MM.1S (cell line): Measurements from ENCODE around the gene SNX15.
"Not testable (repeated sequence)": the region's sequence is repeated elsewhere in the genome, so short reads cannot be mapped to it uniquely, and the experiment has no call there.

Experiments
- DNase-seq: peaks from one replicate; pipeline ENCODE4 v3.0.0-alpha.2; 2015
- H2AFZ ChIP-seq: fragments of 300-600 bp; sonication (generic); 2 replicates; pipeline ENCODE4 v1.6.0; 2016; ENCODE audit warnings: antibody characterized with exemption, low read length
- H3F3A ChIP-seq: fragments of 300-600 bp; sonication (generic); 2 replicates; pipeline ENCODE4 v1.6.1; 2016; ENCODE audit warnings: mild to moderate bottlenecking, antibody characterized with exemption, low read length, moderate library complexity, mixed read lengths; ENCODE audit not compliant: insufficient read depth
- H3K27ac ChIP-seq: fragments of 300-600 bp; sonication (generic); 2 replicates; pipeline ENCODE4 v1.5.1; 2016; ENCODE audit warnings: mild to moderate bottlenecking, low read length
- H3K27me3 ChIP-seq: fragments of 300-600 bp; sonication (generic); replicated peaks from 2 replicates; pipeline ENCODE4 v1.6.0; 2016; ENCODE audit warnings: low read length; ENCODE audit not compliant: insufficient read depth
- H3K36me3 ChIP-seq: fragments of 300-600 bp; sonication (generic); replicated peaks from 2 replicates; pipeline ENCODE4 v1.6.1; 2016; ENCODE audit warnings: mild to moderate bottlenecking, low read length, mixed read lengths; ENCODE audit not compliant: insufficient read depth
- H3K4me1 ChIP-seq: fragments of 300-600 bp; sonication (generic); 2 replicates; pipeline ENCODE4 v1.6.1; 2016; ENCODE audit warnings: low read length, mixed read lengths
- H3K4me2 ChIP-seq: fragments of 300-600 bp; sonication (generic); 2 replicates; pipeline ENCODE4 v1.6.0; 2016; ENCODE audit warnings: low read depth, low read length
- H3K4me3 ChIP-seq: fragments of 300-600 bp; sonication (generic); 2 replicates; pipeline ENCODE4 v1.5.1; 2016; ENCODE audit warnings: low read length, mixed read lengths
- H3K79me2 ChIP-seq: fragments of 300-600 bp; sonication (generic); 2 replicates; pipeline ENCODE4 v1.6.1; 2016; ENCODE audit warnings: mixed run types, low read length, mixed read lengths
- H3K9ac ChIP-seq: fragments of 300-600 bp; sonication (generic); 2 replicates; pipeline ENCODE4 v1.6.1; 2016; ENCODE audit warnings: low read length, mixed read lengths
- H3K9me2 ChIP-seq: fragments of 300-600 bp; sonication (generic); replicated peaks from 2 replicates; pipeline ENCODE4 v1.6.1; 2016; ENCODE audit warnings: mild to moderate bottlenecking, low read length, mixed read lengths; ENCODE audit not compliant: insufficient read depth
- H3K9me3 ChIP-seq: fragments of 300-600 bp; sonication (generic); replicated peaks from 2 replicates; pipeline ENCODE4 v1.6.1; 2016; ENCODE audit warnings: mild to moderate bottlenecking, low read length, mixed read lengths; ENCODE audit not compliant: insufficient read depth
- H4K20me1 ChIP-seq: fragments of 300-600 bp; sonication (generic); 2 replicates; pipeline ENCODE4 v1.6.1; 2016; ENCODE audit warnings: mild to moderate bottlenecking, low read length, moderate library complexity, mixed read lengths; ENCODE audit not compliant: insufficient read depth
- EZH2 ChIP-seq: fragments of 300-600 bp; sonication (generic); optimal IDR thresholded peaks from 2 replicates; pipeline ENCODE3; 2017; ENCODE audit warnings: low read depth, mild to moderate bottlenecking, antibody characterized with exemption, low read length, mixed read lengths
- EZH2phosphoT487 ChIP-seq: fragments of 300-600 bp; sonication (generic); IDR thresholded peaks from 2 replicates; pipeline ENCODE4 v1.6.1; 2018; ENCODE audit warnings: antibody characterized with exemption, low read length
- TF ChIP-seq, protein P1 (sequence below): fragments of 300-600 bp; sonication (generic); IDR thresholded peaks from 2 replicates; pipeline ENCODE4 v1.5.1; 2016; ENCODE audit warnings: antibody characterized with exemption, low read length, mixed read lengths

SNX15 gene, protein sequence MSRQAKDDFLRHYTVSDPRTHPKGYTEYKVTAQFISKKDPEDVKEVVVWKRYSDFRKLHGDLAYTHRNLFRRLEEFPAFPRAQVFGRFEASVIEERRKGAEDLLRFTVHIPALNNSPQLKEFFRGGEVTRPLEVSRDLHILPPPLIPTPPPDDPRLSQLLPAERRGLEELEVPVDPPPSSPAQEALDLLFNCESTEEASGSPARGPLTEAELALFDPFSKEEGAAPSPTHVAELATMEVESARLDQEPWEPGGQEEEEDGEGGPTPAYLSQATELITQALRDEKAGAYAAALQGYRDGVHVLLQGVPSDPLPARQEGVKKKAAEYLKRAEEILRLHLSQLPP

DNA sequence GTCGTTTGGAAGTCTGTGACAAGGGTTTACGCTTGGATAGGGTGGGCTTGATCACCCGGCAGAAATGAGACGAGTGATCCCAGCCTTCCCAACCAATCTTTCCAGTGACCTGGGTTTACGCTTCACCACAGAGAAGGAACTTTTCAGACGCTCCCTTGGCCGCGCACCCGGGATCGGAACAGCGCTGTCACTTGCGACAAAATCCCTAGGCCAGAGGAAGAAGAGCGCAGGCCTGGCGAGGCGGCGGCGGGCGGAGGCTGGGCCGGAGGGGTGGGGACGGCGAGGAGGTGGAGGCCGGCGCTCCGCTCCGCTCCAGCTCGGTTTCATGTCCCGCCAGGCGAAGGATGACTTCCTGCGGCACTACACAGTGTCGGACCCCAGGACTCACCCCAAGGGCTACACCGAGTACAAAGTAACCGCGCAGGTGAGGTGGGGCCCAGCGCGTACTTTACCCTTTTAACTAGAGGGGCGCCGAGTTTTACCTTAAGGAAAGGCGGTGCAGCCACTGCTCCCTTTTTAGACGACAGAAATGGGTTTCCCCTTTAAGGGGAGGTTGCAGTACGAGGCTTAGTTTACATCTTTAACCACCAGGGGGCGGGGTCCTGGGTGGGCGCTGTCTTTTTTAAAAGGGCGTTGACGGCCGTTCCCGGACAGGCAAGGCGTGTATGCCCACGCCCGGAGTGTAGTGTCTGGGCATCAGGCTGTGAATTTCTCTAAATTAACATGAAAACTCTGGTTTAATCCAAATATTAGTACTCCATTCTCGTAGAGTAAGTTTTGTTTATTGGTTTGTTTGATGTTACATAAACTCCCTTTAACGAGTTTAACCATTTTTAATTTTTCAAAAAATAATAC, at the start of gene SNX15:
Gene SNX15 (plus strand): TSS at position 227 of the 855 bp plus-strand sequence. CDS start 99 bp downstream, at position 326.
- Histone ChIP-seq H3K79me2 (peaks cover 8% of the 10 kb centered on the region), H3F3A (no peaks in the 10 kb centered on the region), H3K9me2 (no peaks in the 10 kb centered on the region), H3K36me3 (no peaks in the 10 kb centered on the region), H2AFZ (peak within 1 kb of the TSS; percentile 93), H3K9ac (peak within 1 kb of the TSS; percentile 71), H3K4me3 (peak within 1 kb of the TSS; percentile 70), H3K27me3 (no peaks in the 10 kb centered on the region), H4K20me1 (no peaks in the 10 kb centered on the region), H3K4me2 (peak within 1 kb of the TSS; percentile 82), H3K27ac (peak within 1 kb of the TSS; percentile 74; the same call in 1 of the 2 replicates), H3K4me1 (peaks cover 10% of the 10 kb centered on the region; the same call in 1 of the 2 replicates), H3K9me3 (no peaks in the 10 kb centered on the region)
- TF ChIP-seq, protein P1, sequence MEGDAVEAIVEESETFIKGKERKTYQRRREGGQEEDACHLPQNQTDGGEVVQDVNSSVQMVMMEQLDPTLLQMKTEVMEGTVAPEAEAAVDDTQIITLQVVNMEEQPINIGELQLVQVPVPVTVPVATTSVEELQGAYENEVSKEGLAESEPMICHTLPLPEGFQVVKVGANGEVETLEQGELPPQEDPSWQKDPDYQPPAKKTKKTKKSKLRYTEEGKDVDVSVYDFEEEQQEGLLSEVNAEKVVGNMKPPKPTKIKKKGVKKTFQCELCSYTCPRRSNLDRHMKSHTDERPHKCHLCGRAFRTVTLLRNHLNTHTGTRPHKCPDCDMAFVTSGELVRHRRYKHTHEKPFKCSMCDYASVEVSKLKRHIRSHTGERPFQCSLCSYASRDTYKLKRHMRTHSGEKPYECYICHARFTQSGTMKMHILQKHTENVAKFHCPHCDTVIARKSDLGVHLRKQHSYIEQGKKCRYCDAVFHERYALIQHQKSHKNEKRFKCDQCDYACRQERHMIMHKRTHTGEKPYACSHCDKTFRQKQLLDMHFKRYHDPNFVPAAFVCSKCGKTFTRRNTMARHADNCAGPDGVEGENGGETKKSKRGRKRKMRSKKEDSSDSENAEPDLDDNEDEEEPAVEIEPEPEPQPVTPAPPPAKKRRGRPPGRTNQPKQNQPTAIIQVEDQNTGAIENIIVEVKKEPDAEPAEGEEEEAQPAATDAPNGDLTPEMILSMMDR = peak; percentile 44
- TF ChIP-seq EZH2phosphoT487 (no peak), EZH2 (no peak)
- DNase-seq = peak; percentile 97

DNA sequence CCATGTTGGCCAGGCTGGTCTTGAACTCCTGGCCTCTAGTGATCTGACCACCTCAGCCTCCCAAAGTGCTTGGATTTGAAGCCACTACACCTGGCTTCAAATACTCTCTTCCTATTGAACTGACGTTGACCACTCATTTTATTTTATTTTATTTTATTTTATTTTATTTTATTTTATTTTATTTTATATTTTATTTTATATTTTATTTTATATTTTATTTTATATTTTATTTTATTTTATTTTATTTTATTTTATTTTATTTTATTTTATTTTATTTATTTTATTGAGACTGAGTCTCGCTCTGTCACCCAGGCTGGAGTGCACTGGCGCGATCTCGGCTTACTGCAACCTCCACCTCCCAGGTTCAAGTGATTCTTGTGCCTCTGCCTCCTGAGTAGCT, 43.9 kb upstream of the SNX15 start:
- not testable (repeated sequence) for H4K20me1 ChIP-seq, H3K36me3 ChIP-seq, H3K9me3 ChIP-seq, H3K9ac ChIP-seq, H3K9me2 ChIP-seq, H3K27ac ChIP-seq, H3K4me2 ChIP-seq, H3F3A ChIP-seq, H3K79me2 ChIP-seq, DNase-seq, H3K4me1 ChIP-seq, H2AFZ ChIP-seq, H3K4me3 ChIP-seq
- peaks cover 17% of the 10 kb centered on the region for H3K27me3 ChIP-seq

DNA sequence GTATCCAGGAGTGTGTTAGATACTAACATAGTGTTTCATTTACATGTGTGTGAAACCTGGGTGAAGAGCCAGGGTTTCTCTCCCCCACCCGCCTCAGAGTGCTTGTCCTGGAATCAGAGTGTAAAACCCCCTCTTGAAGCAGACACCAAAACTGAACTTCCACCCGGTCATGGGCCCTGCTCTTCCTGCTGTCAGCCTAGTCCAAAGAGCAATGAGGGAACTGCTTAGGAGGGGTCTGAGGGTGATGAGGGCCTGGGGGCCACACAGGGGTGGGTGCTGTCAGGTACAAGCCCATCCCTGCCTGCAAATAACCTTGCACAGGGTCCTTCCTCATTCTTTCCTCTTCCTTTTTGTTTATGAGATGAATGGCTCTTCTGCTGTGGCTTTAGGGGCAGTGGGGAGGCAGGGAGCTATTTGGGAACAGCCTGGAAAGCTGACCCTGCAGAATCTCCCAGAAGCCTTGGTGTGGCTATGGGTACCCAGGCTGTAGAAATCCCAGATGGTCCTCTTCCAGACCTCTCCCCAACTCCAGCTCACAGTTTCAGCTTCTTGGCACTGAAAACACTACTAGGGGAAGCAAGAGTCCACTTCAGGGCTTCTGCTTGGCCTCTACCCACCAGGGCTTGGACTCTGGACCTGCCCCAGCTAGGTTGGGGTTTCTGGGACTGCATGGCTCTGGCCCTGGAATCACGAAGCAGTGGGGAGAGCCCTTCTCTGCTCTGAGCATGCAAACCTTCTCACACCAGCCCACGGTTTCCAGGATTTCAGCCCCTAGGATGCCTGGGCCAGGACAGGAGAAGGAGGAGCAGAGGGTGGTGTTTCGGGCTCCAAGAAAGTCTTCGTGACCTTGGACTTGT, 39.0 kb upstream of the SNX15 start:
- Histone ChIP-seq H3K4me2 (no peak overlapping the region), H3K4me1 (no peaks in the 10 kb centered on the region), H2AFZ (no peak overlapping the region), H3K36me3 (no peaks in the 10 kb centered on the region), H3K4me3 (no peak overlapping the region), H3F3A (no peaks in the 10 kb centered on the region), H3K9me2 (no peaks in the 10 kb centered on the region), H3K27me3 (peaks cover 3% of the 10 kb centered on the region; the same call in 1 of the 2 replicates), H3K79me2 (no peaks in the 10 kb centered on the region), H3K27ac (no peak overlapping the region), H4K20me1 (no peaks in the 10 kb centered on the region), H3K9me3 (no peaks in the 10 kb centered on the region), H3K9ac (no peak overlapping the region)
- no peak for TF ChIP-seq EZH2
- TF ChIP-seq EZH2phosphoT487 = no peak
- TF ChIP-seq, protein P1 = no peak
- DNase-seq = no peak
